ENCODE measurements around the gene GIT1. TPM values are rescaled to one million over a fixed set of nuclear protein-coding genes. Genes with fewer than 3 reads are reported as not detected.

Gene GIT1, protein sequence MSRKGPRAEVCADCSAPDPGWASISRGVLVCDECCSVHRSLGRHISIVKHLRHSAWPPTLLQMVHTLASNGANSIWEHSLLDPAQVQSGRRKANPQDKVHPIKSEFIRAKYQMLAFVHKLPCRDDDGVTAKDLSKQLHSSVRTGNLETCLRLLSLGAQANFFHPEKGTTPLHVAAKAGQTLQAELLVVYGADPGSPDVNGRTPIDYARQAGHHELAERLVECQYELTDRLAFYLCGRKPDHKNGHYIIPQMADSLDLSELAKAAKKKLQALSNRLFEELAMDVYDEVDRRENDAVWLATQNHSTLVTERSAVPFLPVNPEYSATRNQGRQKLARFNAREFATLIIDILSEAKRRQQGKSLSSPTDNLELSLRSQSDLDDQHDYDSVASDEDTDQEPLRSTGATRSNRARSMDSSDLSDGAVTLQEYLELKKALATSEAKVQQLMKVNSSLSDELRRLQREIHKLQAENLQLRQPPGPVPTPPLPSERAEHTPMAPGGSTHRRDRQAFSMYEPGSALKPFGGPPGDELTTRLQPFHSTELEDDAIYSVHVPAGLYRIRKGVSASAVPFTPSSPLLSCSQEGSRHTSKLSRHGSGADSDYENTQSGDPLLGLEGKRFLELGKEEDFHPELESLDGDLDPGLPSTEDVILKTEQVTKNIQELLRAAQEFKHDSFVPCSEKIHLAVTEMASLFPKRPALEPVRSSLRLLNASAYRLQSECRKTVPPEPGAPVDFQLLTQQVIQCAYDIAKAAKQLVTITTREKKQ
- 10 to 100 TPM; 28.6 to 41.0 (median 37.2) TPM for total RNA-seq
- long read RNA-seq, donor 1, transcript GIT1-201 (20 exons, 3,768 nt) = major isoform, 16 of 58 reads
- long read RNA-seq, donor 1, transcript GIT1-203 (21 exons, 3,711 nt) = minor isoform, 8 of 58 reads
- long read RNA-seq, donor 1, partial matches to known transcripts = 11 of 58 reads
- long read RNA-seq, donor 1, other reads (novel, unspliced or antisense) = 22 of 58 reads
- long read RNA-seq, donor 2, partial matches to known transcripts = 0 of 2 reads
- long read RNA-seq, donor 2, other reads (novel, unspliced or antisense) = 2 of 2 reads

GRCh38 chr17:29589524-29590410, at the start of gene GIT1:
Gene GIT1, minus strand, starts transcription at chr17:29589648. Its CDS starts 270 bp downstream, at chr17:29589378.
- TF ChIP-seq CTCF (IDR thresholded peaks at IDR 0.05) = no peak
- H3K36me3 ChIP-seq (ENCODE audit: low read depth) = no peaks in the 10 kb centered on the region
- ATAC-seq = peak; percentile 84
- H3K4me3 ChIP-seq = peak within 1 kb of the TSS; percentile 68
- DNase-seq = peak; percentile 90 to 92 (median 90)
- intact Hi-C loops (cut with DNase I, micrococcal nuclease) = no loop called here
- no peaks in the 10 kb centered on the region for H3K9me3 ChIP-seq
- H3K4me1 ChIP-seq (ENCODE audit: low read depth) = peaks cover 48% of the 10 kb centered on the region

GRCh38 chr17:29633886-29634285, 44.4 kb upstream of the GIT1 start:
- ATAC-seq (no peak), DNase-seq (no peak)
- Histone ChIP-seq H3K9me3 (no peaks in the 10 kb centered on the region), H3K36me3 (ENCODE audit: low read depth) (peaks cover 4% of the 10 kb centered on the region), H3K4me3 (no peak overlapping the region), H3K4me1 (ENCODE audit: low read depth) (no peaks in the 10 kb centered on the region)
- intact Hi-C loops (cut with DNase I, micrococcal nuclease) = loop anchor here in 1 of 2 donors (10.0 kb wide), 1 partner anchor 141 kb away; no protein-coding TSS in a partner anchor
- no peak for TF ChIP-seq CTCF (IDR thresholded peaks at IDR 0.05)

DNA sequence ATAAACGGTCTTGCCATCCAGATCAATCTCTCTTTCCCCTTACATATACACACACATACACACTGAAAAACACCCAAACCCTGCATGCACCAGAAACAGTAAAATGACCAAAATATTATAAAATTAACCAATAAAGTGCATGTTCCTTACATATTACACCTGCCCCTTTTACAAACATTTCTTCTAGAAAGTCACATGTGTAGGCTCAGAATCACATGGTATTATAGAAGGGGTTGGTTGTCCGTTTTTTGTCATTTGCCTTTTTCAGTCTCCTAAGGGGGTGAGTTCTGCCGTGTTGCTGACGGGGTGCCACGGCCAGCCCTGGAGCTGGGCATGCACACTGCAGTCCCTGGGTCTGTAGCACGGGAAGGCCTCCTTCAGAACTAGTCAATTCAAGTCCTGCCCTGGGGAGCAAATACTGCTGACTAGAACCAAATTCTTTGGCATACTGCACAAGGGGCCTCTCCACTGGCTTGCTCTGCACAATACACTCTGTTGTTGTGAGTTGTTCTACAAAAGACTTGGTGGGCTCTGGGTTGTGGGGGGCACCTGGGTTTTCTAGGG, 41.3 kb upstream of the GIT1 start:
- Histone ChIP-seq H3K36me3 (ENCODE audit: low read depth) (peaks cover 4% of the 10 kb centered on the region), H3K4me1 (ENCODE audit: low read depth) (no peaks in the 10 kb centered on the region), H3K9me3 (no peaks in the 10 kb centered on the region), H3K4me3 (no peak overlapping the region)
- intact Hi-C loops (cut with DNase I, micrococcal nuclease) = loop anchor here in 1 of 2 donors (10.0 kb wide), 1 partner anchor 144 kb away; no protein-coding TSS in a partner anchor
- no peak for DNase-seq
- no peak for ATAC-seq
- TF ChIP-seq CTCF (IDR thresholded peaks at IDR 0.05) = no peak

GRCh38 chr17:29629839-29630238, 40.4 kb upstream of the GIT1 start:
- Histone ChIP-seq H3K36me3 (ENCODE audit: low read depth) (peaks cover 4% of the 10 kb centered on the region), H3K9me3 (no peaks in the 10 kb centered on the region), H3K4me1 (ENCODE audit: low read depth) (no peaks in the 10 kb centered on the region), H3K4me3 (no peak overlapping the region)
- no peak for ATAC-seq
- DNase-seq = no peak
- TF ChIP-seq CTCF (IDR thresholded peaks at IDR 0.05) = no peak
- intact Hi-C loops (cut with DNase I, micrococcal nuclease) = loop anchor here in 1 of 2 donors (10.0 kb wide), 1 partner anchor 145 kb away; no protein-coding TSS in a partner anchor
